Activated CD8-positive, alpha-beta T cell treated with anti-CD3 and anti-CD28 coated beads for 36 hours (primary cell): ENCODE measurements around the gene DDX1. TPM values are rescaled to one million over a fixed set of nuclear protein-coding genes. Genes with fewer than 3 reads are reported as not detected.

Experiments used
- ATAC-seq: fragments of 200-7000 bp; cut with Tn5 transposase; one replicate; pipeline ENCODE4 v1.10.0; 2021; ENCODE audit warnings: mild to moderate bottlenecking, moderate library complexity
- CTCF ChIA-PET: fragments of 350-600 bp; sonication (Branson Sonifier 250); formaldehyde crosslinking; loops from one replicate; lab custom pipeline; 2021; ENCODE audit warnings: antibody characterized with exemption; lab: Charles Lee
- POLR2A ChIA-PET: fragments of 350-600 bp; sonication (Branson Sonifier 250); formaldehyde crosslinking; loops from one replicate; lab custom pipeline; 2021; ENCODE audit warnings: antibody characterized with exemption; lab: Charles Lee
- DNase-seq: peaks from one replicate; pipeline ENCODE4 v3.0.0-alpha.2; 2020
- H3K27ac Mint-ChIP-seq: one replicate; pipeline ENCODE4 v1.8.0; 2021; ENCODE audit warnings: mild to moderate bottlenecking, mixed read lengths
- H3K27me3 Mint-ChIP-seq: one replicate; pipeline ENCODE4 v1.8.0; 2021; ENCODE audit warnings: mixed read lengths
- H3K36me3 Mint-ChIP-seq: one replicate; pipeline ENCODE4 v1.8.0; 2021; ENCODE audit warnings: low read depth, mixed read lengths
- H3K4me1 Mint-ChIP-seq: one replicate; pipeline ENCODE4 v1.8.0; 2021; ENCODE audit warnings: low read depth, mixed read lengths
- H3K4me3 Mint-ChIP-seq: one replicate; pipeline ENCODE4 v1.8.0; 2021; ENCODE audit warnings: mild to moderate bottlenecking, moderate library complexity, mixed read lengths
- H3K9me3 Mint-ChIP-seq: one replicate; pipeline ENCODE4 v1.8.0; 2021; ENCODE audit warnings: mixed read lengths
- intact Hi-C: fragments of 100-400 bp; cut with micrococcal nuclease; formaldehyde crosslinking; loops from one replicate; pipeline ENCODE4 v1.10.0; 2022
- total RNA-seq, 2 experiments: library from RNA; stranded (reverse); gene quantifications; one replicate each; pipeline ENCODE4 v1.2.3, GENCODE V29; 2021
- TF ChIP-seq, protein P1 (sequence below): fragments of 200-600 bp; IDR thresholded peaks from one replicate; pipeline ENCODE4 v1.8.0; 2022; ENCODE audit warnings: antibody characterized with exemption, mild to moderate bottlenecking

The DDX1 gene
- total RNA-seq, 2 experiments from 2014 or later: 90.3 to 92.5 TPM

DNA sequence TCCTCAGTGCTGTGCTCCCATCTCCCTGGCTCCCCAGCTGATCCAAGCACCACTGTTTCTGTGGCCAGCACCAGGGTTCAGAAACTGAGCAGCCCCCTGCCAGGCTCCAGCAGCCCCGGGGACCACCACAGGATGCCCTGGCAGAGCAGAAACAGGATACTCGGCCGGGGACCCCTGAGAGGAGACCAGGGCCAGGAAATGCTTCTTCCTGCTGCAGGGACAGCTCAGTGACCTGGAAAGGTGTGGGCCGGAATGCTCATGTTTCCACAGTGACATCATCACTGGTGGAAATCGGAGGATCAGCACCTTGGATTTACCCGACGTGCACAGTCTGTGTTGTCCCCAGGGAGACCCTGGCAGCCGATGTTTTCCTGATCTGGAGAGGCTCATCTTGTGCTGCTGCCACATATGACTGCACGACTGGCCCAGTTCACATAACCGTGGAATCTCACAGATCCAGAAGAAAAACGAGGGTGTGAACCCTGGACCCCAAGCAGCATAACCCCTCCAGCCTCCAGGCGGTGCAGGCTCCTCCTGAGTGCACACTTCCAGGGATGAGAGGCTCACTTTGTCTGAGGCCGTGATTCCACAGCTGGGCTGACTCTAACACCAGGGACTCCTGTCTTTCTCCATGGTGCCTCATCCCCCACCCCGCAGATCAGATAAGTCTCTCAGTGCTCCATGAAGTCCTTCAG is 58.0 kb downstream of the DDX1 start:
- Mint-ChIP-seq H3K36me3 (no peaks in the 10 kb centered on the region), H3K27me3 (no peaks in the 10 kb centered on the region), H3K9me3 (no peaks in the 10 kb centered on the region), H3K27ac (no peak overlapping the region), H3K4me3 (no peak overlapping the region), H3K4me1 (no peaks in the 10 kb centered on the region)
- ChIA-PET POLR2A (no interaction called here), CTCF (no interaction called here)
- no peak for DNase-seq
- intact Hi-C loops: no loop called here
- no peak for ATAC-seq
- TF ChIP-seq, protein P1, sequence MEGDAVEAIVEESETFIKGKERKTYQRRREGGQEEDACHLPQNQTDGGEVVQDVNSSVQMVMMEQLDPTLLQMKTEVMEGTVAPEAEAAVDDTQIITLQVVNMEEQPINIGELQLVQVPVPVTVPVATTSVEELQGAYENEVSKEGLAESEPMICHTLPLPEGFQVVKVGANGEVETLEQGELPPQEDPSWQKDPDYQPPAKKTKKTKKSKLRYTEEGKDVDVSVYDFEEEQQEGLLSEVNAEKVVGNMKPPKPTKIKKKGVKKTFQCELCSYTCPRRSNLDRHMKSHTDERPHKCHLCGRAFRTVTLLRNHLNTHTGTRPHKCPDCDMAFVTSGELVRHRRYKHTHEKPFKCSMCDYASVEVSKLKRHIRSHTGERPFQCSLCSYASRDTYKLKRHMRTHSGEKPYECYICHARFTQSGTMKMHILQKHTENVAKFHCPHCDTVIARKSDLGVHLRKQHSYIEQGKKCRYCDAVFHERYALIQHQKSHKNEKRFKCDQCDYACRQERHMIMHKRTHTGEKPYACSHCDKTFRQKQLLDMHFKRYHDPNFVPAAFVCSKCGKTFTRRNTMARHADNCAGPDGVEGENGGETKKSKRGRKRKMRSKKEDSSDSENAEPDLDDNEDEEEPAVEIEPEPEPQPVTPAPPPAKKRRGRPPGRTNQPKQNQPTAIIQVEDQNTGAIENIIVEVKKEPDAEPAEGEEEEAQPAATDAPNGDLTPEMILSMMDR: no peak

DNA sequence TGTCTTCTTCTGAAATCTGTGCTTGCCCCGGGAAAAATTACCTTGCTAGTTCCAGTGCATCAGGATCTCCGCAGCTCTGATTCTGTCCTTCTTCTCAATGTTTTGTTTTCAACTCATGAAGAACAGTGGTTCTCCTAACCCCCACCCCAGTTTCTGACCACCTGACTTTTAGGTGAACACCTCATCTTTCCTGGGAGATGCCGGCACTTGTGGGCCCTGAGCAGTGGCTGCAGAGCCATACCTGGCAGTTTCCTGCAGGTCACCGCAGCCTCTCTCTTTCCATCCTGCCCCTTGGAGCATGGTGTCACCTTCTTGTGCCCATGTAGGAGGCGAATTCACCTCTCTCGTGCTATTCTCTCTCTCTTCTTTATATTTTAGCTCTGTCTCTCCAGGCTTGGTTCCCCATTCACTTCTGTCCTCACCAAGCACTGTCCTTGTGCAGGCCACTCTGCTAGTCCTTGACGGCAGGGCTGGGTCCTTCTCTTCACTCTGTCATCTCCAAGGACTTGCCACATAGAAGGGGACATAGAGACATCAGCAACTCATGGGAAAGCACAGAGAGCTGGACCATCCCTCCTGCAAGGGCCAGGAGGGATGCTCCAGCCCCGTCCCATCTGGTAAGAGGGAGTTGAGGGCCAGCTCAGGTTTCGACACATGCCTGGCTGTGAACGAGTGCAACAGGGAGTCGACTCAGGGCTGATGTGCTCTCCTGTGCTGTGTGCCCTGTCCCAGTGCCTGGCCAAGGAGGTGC is 59.1 kb downstream of the DDX1 start:
- Mint-ChIP-seq H3K4me3 (no peak overlapping the region), H3K27ac (no peak overlapping the region), H3K36me3 (no peaks in the 10 kb centered on the region), H3K4me1 (no peaks in the 10 kb centered on the region), H3K9me3 (no peaks in the 10 kb centered on the region), H3K27me3 (no peaks in the 10 kb centered on the region)
- TF ChIP-seq, protein P1: no peak
- CTCF ChIA-PET: no interaction called here
- ATAC-seq: no peak
- POLR2A ChIA-PET: no interaction called here
- intact Hi-C loops: no loop called here
- no peak for DNase-seq

DNA sequence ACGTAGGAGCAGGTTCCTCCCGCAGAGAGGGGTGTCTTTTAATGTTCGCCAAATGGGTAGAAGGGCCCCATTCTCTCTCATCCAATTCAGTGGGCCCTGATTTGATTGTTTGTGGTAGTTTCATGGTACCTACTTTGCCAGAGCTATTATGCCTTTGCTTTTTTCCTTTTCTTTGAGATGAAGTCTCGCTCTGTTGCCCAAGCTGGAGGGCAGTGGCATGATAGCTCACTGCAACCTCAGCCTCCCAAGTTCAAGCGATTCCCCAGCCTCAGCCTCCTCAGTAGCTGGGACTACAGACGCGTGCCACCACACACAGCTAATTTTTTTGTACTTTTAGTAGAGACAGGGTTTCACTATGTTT is 59.7 kb downstream of the DDX1 start:
- no peak for DNase-seq
- TF ChIP-seq, protein P1: no peak
- ChIA-PET CTCF (no interaction called here), POLR2A (interaction anchor here (1.1 kb wide), 1 partner anchor 10 kb away, joined by 3 read pairs; no protein-coding TSS in a partner anchor)
- Mint-ChIP-seq H3K36me3 (no peaks in the 10 kb centered on the region), H3K9me3 (no peaks in the 10 kb centered on the region), H3K27ac (no peak overlapping the region), H3K4me1 (no peaks in the 10 kb centered on the region), H3K27me3 (no peaks in the 10 kb centered on the region), H3K4me3 (no peak overlapping the region)
- ATAC-seq: no peak
- intact Hi-C loops: no loop called here

DNA sequence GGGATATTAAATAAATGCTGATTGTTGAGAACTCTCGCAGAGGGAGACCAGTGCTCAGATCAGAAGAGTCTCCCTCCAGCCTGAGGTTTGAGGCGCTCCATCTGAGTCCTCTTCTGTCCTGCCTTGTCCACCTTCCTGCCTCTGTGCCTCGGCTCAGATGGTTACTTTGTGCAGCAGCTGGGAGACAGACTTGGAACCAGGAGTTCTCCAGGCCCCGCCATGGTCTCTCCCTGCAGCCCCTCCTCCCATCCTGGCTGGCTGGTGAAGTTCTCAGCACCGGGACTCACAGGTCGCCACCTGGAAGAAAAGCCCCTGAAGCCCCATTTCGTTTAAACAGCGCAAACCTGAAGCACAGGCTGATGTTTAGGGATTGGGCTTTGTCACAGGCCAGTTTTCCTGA is 60.6 kb downstream of the DDX1 start:
- H3K27ac Mint-ChIP-seq: no peak overlapping the region
- no peak for ATAC-seq
- POLR2A ChIA-PET: interaction anchor here (1.1 kb wide), 1 partner anchor 10 kb away, joined by 3 read pairs; no protein-coding TSS in a partner anchor
- H3K36me3 Mint-ChIP-seq: no peaks in the 10 kb centered on the region
- CTCF ChIA-PET: no interaction called here
- no peaks in the 10 kb centered on the region for H3K4me1 Mint-ChIP-seq
- no peaks in the 10 kb centered on the region for H3K27me3 Mint-ChIP-seq
- no peak for DNase-seq
- no peaks in the 10 kb centered on the region for H3K9me3 Mint-ChIP-seq
- intact Hi-C loops: no loop called here
- TF ChIP-seq, protein P1: no peak
- H3K4me3 Mint-ChIP-seq: no peak overlapping the region

DNA sequence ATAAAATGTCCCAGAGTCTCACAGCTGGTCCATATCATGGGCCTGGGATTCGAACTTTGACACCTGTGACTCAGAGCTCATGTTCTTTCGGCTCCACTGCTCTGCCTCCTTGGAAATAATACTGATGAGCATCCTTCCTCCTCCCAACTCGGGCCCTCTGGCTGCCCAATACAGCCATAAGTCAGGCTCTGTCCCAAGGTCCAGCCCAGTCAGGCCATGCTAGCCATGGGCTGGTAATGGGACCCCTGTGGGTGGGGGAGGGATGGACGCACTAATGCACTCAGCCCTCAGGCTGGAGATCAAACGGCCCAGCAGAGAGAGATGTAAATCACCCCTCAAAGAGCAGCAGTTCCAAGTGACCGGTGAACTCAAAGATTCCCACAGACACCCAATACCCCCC is 61.1 kb downstream of the DDX1 start:
- no peak for ATAC-seq
- Mint-ChIP-seq H3K27me3 (no peaks in the 10 kb centered on the region), H3K4me1 (no peaks in the 10 kb centered on the region), H3K27ac (no peak overlapping the region), H3K9me3 (no peaks in the 10 kb centered on the region), H3K4me3 (no peak overlapping the region), H3K36me3 (no peaks in the 10 kb centered on the region)
- no peak for DNase-seq
- CTCF ChIA-PET: no interaction called here
- POLR2A ChIA-PET: no interaction called here
- intact Hi-C loops: no loop called here
- TF ChIP-seq, protein P1: no peak
